ENCODE results near the gene PKLR. TPM values are rescaled to one million over a fixed set of nuclear protein-coding genes. Genes with fewer than 3 reads are reported as not detected.
A peak's percentile ranks its signal among the peaks of the same experiment; 100 is the strongest.

PKLR gene
- total RNA-seq, 1 donor from 2014 or later, result not detected

DNA sequence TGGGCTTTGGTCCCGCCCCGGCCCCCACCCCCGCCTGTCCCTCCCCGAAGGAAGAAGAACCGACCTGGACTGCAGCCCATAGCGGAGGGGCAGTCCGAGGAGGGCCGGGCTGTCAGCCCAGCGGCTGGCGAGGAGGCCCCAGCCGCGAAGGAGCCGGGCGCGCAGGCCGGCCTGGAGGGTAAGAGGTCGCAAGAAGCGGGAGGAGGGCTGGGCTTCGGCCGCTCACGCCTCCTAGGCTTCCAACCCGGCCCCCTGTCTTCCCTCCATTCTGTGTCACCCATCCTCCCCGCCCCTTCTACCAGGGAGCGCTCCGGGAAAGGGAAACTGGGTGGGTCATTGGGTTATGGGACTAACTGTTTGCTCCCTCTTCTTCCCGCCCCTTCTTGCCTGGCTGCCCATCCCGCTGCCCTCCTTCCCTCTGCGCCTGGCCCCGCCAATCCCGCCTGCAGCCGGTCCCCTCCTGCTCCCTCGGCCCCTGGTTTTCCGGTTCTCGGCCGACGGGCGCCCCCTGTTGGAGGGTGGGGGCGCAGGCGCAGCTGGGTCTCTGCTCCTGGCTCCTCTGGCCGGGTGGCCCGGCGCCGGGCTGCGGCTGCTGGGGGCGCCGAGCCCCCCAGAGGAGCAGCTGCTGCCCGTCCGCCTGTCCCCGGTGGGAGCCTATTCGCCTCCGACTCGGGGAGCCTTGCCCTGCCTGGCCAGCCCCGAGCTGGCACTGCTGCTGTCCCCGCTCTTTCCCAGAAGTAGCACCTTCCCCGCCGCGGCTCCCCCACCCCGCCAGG is 21.9 kb upstream of the PKLR start:
- Mint-ChIP-seq H3K27ac (ENCODE audit: unreplicated experiment) (peak overlapping the region; percentile 62), H3K4me1 (ENCODE audit: low read depth, unreplicated experiment) (peaks cover 18% of the 10 kb centered on the region), H3K36me3 (ENCODE audit: unreplicated experiment) (no peaks in the 10 kb centered on the region), H3K4me3 (ENCODE audit: unreplicated experiment) (peak overlapping the region; percentile 82), H3K9me3 (ENCODE audit: unreplicated experiment) (peaks cover 29% of the 10 kb centered on the region), H3K27me3 (ENCODE audit: unreplicated experiment) (peaks cover 31% of the 10 kb centered on the region)
- TF ChIP-seq, protein P1, sequence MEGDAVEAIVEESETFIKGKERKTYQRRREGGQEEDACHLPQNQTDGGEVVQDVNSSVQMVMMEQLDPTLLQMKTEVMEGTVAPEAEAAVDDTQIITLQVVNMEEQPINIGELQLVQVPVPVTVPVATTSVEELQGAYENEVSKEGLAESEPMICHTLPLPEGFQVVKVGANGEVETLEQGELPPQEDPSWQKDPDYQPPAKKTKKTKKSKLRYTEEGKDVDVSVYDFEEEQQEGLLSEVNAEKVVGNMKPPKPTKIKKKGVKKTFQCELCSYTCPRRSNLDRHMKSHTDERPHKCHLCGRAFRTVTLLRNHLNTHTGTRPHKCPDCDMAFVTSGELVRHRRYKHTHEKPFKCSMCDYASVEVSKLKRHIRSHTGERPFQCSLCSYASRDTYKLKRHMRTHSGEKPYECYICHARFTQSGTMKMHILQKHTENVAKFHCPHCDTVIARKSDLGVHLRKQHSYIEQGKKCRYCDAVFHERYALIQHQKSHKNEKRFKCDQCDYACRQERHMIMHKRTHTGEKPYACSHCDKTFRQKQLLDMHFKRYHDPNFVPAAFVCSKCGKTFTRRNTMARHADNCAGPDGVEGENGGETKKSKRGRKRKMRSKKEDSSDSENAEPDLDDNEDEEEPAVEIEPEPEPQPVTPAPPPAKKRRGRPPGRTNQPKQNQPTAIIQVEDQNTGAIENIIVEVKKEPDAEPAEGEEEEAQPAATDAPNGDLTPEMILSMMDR (IDR thresholded peaks at IDR 0.05; ENCODE audit: partially characterized antibody, unreplicated experiment), result peak; percentile 99
- peak; percentile 96 for DNase-seq

DNA sequence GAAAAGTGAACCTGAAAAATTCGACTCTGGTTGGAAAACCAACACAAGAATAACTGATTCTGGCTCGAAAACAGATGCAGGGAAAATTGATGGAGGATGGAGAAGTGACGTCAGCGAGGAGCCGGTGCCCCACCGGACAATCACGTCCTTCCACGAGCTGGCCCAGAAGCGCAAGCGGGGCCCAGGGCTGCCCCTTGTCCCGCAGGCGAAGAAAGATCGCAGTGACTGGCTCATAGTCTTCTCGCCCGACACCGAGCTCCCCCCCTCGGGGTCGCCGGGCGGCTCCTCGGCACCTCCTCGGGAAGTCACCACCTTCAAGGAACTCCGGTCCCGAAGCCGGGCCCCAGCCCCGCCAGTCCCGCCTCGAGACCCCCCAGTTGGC is 21.3 kb upstream of the PKLR start:
- TF ChIP-seq, protein P1 (IDR thresholded peaks at IDR 0.05; ENCODE audit: partially characterized antibody, unreplicated experiment), result no peak
- H3K27ac Mint-ChIP-seq (ENCODE audit: unreplicated experiment), result peak overlapping the region; percentile 100
- no peaks in the 10 kb centered on the region for H3K36me3 Mint-ChIP-seq (ENCODE audit: unreplicated experiment)
- peak overlapping the region; percentile 97 for H3K4me3 Mint-ChIP-seq (ENCODE audit: unreplicated experiment)
- peaks cover 30% of the 10 kb centered on the region for H3K9me3 Mint-ChIP-seq (ENCODE audit: unreplicated experiment)
- H3K27me3 Mint-ChIP-seq (ENCODE audit: unreplicated experiment), result peaks cover 33% of the 10 kb centered on the region
- peaks cover 18% of the 10 kb centered on the region for H3K4me1 Mint-ChIP-seq (ENCODE audit: low read depth, unreplicated experiment)
- peak; percentile 51 for DNase-seq

DNA sequence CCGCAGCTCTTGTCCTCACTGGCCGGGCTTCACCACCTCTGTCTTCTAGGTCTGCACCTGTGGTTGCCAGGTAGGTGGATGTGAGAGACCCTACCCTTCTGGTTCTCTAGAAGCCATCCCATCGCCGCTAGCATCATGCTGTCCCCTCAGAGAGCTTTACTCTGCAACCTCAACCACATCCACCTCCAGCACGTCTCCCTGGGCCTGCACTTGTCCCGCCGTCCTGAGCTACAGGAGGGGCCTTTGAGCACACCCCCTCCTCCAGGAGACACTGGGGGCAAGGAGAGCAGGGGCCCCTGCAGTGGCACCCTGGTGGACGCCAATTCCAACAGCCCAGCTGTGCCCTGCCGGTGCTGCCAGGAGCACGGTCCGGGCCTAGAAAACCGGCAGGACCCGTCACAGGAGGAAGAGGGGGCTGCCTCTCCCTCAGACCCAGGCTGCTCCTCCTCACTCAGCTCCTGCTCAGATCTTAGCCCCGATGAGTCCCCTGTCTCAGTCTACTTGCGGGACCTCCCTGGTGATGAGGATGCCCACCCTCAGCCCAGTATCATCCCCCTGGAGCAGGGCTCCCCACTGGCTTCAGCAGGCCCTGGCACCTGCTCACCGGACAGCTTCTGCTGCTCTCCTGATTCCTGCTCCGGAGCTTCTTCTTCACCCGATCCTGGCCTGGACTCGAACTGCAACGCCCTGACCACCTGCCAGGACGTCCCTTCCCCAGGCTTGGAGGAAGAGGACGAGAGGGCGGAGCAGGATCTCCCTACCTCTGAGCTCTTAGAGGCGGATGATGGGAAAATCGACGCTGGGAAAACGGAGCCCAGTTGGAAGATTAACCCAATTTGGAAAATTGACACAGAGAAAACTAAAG is 20.6 kb upstream of the PKLR start:
- H3K27me3 Mint-ChIP-seq (ENCODE audit: unreplicated experiment), result peaks cover 33% of the 10 kb centered on the region

DNA sequence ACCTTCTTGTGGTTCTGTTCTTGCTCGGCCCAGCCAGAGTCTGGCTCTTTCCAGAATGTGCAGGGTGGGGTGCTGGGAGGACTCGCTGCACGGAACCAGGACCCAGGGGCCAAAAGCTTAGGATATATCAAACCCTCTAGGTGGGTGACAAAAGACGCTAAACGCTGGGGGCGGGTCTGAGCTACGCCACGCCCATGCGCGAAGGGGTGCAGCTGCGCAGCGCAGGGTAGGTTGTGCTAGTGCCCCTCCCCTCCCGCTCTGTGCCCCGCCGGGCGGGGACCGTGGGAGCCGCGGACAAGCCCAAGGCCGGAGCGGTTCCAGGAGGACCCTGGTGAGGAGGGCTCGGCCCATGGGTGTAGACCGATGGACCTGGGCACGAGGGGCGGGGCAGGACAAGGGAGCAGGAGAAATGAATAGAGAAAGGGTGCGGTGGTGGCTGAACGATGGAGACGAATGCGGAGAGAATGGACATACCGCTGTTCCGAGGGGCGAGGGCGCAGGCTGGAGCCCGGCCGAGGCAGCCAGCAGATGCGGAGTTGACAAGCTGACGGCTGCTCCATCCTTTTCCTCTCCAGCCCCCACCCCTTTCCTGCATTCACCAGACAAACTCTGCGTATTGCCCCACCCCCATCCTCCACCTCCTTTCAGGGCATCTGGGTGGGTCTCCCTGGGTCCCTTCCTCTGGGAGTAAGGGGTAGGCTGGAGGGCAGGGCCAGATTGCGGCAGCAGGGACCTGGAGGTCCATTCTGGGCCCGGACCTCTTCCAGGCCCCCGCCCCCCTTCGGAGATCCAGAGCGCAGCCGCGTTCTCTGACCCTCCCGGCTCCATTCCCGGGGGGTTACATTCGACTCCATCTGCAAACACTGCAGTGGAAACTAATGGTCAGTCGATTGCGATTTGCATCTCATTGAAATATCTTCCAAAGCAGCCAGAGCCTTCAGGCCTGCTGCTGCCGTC is 19.7 kb upstream of the PKLR start, which contains the start of gene RUSC1:
TSS of gene RUSC1 (plus strand) at position 234 of the 957 bp plus-strand sequence. CDS start 880 bp downstream, outside the sequence.
- Mint-ChIP-seq H3K9me3 (ENCODE audit: unreplicated experiment) (peaks cover 25% of the 10 kb centered on the region), H3K36me3 (ENCODE audit: unreplicated experiment) (no peaks in the 10 kb centered on the region), H3K27ac (ENCODE audit: unreplicated experiment) (peak within 1 kb of the TSS; percentile 100), H3K27me3 (ENCODE audit: unreplicated experiment) (peaks cover 30% of the 10 kb centered on the region), H3K4me3 (ENCODE audit: unreplicated experiment) (peak within 1 kb of the TSS; percentile 97), H3K4me1 (ENCODE audit: low read depth, unreplicated experiment) (peaks cover 15% of the 10 kb centered on the region)
- DNase-seq, result peak; percentile 96
- TF ChIP-seq, protein P1 (IDR thresholded peaks at IDR 0.05; ENCODE audit: partially characterized antibody, unreplicated experiment), result no peak

More for the DNA sequence above, 20.6 kb upstream of the PKLR start:
- peak overlapping the region; percentile 97 for H3K4me3 Mint-ChIP-seq (ENCODE audit: unreplicated experiment)
- peak overlapping the region; percentile 100 for H3K27ac Mint-ChIP-seq (ENCODE audit: unreplicated experiment)
- no peak for DNase-seq
- H3K36me3 Mint-ChIP-seq (ENCODE audit: unreplicated experiment), result no peaks in the 10 kb centered on the region
- peaks cover 18% of the 10 kb centered on the region for H3K4me1 Mint-ChIP-seq (ENCODE audit: low read depth, unreplicated experiment)
- peaks cover 28% of the 10 kb centered on the region for H3K9me3 Mint-ChIP-seq (ENCODE audit: unreplicated experiment)
- TF ChIP-seq, protein P1 (IDR thresholded peaks at IDR 0.05; ENCODE audit: partially characterized antibody, unreplicated experiment), result no peak
